T1000 (cell line): Measurements from ENCODE around the gene NAT9.

ENCODE experiments used
- DNase-seq: peaks from one replicate; lab custom pipeline; 2025; ENCODE audit warnings: mixed read lengths; lab: John Stamatoyannopoulos, UW

Gene NAT9

GRCh38 chr17:74805591-74805991 is 29.4 kb upstream of the NAT9 start:
- no peak for DNase-seq

DNA sequence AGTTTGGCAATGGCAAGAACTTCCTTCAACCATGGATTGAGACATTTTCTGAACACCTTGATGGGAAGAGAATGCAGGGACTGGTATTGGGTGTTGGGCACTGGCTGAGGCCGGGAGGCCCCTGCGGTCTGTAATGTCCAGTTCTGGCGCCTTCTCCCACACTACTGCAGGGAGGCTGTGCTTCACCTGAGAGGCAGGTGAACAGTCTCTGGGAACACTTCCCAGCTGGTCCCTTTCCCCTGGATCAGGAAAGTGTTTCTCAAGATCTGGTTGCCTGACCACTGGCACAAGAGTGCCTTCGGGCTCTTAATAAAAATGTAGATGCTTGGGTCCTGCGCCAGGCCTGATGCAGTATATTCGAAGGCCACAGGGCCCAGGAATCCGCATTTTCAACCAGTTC is 28.5 kb upstream of the NAT9 start:
- no peak for DNase-seq

- DNase-seq = no peak
Observed at GRCh38 chr17:74803971-74804370, 27.8 kb upstream of the NAT9 start.

DNA sequence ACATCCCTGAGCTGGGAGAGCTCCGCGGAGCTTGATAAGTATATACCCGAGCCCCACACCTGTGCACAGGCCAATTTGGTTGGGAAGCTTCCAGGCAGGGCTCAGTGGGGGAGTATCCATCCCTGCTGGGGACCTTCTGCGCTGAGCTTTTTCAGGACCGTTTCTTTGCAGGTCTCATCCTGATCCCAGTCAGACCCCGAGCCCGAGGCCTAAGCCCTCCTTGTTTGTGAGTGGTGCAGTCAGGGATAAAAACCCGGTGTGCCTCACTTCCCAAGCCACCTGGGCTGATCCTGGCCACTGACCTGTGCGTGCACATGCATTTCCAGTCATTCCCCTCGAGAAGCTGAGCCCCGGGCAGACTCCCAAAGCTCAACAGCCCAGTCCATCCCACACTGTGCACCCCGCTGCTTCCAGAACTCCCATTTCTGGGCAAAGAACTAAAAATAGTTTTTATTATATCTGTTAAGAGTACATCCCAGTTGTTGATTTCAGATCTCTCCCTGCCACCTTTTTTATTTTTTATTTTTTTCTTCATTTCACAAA is 27.3 kb upstream of the NAT9 start:
- no peak for DNase-seq

DNA sequence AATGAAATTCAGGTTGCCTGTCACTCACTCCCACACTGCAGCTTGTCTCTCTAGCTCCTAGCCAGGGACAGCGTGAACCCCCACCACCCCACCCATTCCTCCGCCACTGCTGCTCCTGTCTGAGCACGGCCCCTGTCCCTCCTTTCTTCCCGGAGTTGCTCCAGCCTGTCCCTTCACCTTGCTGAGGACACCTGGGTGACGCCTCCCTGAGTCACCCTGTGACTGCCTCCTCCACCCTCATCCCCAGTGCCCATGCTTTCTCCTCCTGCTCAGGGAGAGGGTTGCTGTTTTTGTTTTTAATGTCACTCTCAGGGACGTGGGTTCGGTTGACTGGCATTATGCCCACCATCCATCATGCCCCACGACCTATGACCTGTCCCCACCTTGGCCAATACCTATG is 25.8 kb upstream of the NAT9 start:
- no peak for DNase-seq

DNA sequence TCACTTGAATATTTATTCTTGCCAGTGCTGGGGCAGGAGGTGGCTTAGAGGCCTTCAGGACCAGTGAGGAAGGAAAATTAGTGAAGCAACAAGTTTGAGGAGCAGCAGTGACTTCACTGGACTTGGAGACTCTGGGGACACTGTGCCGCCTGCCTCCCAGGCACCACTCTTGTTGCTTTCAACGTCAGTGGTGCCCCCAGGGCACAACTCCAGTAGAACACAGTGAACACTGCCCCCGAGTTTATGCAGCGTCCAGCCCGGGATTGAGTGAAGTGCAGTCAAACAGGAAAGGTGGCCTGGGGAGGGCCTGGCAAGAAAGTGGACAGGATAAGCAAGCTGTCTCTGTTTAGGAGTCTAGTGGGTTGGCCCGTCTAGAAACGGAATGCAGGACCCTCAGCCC is 24.4 kb upstream of the NAT9 start:
- no peak for DNase-seq

DNA sequence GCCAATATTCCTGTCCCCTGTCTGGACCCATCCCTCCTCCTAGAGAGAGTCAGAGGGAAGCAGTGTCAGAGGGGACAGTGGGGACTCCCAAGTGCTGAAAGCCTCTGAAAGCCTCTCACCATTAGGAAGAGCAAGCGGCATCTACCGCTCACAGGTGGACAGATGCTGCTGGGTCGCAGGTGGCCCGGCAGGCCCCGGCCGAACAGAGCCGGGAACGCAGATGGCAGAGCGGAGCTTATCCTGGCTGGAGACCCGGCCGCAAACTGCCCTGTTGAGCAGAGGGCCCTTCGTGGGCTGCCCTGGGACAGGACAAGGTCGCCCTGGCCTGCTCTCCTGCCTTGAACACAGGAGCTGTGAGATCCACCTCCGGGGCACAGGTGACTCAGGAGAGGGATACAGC is 23.0 kb upstream of the NAT9 start:
- no peak for DNase-seq

- no peak for DNase-seq
Observed at GRCh38 chr17:74798239-74798707, 22.1 kb upstream of the NAT9 start.

GRCh38 chr17:74797824-74798223 is 21.7 kb upstream of the NAT9 start:
- no peak for DNase-seq

DNA sequence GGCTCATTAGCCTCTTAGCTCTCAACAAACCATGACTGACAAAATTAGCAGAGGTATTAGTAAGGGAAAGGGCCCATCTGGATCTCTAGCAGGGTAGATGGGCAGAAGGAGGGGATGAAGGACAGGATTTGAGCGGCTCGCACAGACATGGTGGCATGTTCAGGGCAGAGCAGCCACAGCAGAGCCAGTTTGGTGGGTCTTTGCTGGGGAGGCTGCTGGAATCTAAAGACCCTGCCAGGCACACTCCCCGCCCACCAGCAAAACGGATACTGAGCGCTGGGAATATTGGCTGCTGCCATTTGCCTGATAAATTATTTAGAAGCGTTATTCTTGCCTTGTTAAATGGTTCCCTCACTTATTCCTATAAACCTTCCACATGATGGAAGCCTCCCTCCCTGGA is 20.7 kb upstream of the NAT9 start:
- DNase-seq = no peak

- DNase-seq = no peak
Observed at GRCh38 chr17:74796211-74796610, 20.1 kb upstream of the NAT9 start.

DNA sequence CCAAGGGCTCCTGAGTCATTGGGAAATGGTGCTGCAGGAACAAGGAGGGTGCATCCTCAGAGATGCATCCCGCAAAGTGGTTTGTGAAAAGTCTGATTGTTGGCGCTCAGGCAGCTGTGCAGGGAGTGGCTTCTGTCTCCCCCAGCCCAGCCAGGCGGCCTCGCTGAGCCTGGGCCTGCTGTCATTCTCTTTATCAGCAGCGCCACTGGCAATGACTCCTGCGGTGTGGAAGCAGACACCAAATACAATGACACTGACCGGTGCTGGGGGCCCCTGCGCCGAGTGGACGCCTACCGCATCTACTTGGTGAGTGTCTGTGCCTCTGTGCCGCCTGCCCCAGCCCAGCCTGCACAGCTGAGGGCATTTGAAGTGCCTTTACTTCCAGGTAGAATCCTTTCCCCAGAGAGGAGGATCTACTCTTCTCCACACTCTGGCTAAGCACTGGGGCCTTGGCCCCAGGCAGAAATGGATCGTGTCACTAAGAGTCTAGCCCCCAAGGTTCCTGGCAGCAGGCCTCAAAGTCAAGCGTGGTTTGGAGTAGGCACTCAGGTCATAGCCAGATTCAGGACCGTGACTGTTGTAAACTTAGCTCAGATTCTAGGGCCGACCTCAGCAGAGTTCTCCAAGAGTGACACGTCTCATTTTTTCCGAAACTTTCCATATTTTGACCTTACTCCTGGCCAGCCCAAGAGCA is 19.3 kb upstream of the NAT9 start:
- DNase-seq = no peak

DNA sequence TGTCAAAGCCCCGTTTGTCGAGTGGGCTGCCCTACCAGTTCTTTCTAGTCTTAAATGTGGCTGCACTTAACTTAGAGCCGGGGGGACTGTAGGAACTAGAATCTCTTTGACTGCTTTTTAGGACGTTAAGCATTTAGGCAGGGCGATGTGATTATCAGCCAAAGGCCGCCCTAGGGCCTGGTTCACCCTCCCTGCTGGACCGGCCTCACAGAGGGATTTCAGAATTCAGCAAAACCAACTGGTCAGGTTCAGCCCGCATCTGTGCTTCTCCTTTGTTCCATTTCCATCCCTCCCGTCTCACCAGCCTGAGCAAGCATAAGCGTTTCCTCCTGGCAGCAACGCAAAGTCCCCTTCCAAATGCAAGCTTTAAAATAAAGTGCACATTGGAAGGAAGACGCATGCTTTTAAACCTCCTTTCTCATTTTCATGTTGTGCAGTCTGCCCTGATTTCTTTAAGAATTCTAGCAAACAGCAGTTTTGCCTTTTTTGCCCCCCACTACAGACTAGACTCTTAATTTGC is 16.5 kb upstream of the NAT9 start:
- DNase-seq = no peak

DNA sequence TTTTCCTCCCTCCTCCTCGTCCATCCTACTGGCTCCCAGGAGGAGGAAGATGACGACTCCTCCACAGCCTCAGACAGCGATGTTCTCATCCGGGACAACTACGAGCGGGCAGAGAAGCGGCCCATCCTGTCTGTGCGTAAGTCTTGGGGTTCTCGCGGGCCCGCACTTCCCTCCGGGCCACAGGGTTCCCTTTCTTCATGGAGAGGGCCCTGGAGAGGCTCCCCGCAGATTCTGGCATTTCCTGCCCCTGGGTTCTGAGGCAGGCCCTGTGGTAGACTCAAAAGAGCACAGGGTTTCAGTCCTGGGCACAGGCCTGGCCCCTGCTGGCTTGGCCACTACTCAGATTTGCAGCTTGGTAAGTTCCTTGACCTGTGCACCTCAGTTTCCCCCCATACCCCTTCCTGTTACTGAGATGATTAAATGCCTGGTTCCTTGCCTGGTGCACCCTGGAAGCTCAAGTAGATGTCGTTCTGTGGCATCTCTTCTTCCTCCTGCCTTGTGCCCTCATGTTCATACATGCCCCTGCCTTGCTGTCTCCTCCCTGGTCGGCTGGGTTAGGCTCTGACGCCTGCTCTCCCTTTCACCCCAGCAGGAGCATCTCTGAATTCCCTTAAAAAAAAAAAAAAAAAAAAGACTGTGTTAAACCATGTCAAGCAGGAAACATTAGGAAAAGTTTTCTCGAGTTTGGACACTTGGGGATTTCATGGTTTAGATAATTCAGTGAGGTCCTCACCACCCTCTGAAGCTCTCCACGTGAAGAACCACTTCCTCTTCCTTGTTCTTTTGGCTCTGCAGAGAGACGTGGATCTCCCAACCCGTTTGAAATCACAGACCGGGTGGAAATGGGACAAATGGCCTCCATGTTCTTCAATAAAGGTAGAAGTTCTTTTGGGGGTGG is 14.3 kb upstream of the NAT9 start:
- no peak for DNase-seq

DNA sequence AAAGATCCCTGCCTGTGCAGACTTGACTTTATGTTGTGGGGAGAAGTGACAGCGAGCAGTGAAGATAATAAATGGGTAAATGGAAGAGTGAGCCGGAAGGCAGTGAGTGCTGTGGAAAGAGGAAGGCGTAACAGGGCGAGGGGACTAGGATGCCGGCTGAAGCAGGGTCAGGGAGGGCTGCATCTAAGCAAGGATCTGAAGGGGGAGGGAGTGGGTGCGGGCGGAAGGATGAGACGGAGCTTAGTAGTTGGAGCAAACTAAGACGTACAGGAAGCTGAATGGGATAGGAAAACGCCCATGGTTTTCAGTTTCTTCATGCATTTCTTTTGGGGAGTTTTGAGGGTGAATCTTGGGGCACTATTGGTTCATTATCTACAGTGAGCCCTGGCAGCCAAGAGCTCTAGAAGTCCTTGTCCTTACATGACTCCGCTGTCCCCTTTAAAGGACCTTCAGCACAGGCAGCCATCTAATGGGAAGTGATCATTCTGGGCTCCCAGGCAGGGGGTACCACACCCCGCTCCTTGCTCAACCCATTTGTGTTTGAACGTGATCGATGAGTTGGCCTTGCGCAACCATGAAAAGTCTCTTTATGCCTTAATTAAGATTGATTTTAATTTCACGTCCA is 10.4 kb upstream of the NAT9 start:
- DNase-seq = no peak

DNA sequence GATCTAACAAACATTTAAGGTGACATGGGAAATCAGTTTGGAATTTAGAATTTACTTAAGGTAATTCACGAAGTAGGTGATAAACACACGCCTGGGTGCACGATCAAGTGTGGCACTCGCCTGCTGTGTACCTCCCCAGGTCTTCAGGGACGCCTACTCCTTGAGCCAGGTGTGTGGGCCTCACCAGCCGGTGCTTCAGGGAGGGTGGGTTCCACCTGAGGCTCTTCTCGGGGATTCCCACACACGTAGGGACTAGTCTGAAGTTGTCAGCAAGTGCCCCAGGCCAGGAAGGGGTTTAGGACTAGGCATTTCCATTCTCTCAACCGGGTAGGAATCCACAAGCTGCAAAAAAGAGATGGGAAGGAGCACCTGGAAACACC is 9.8 kb upstream of the NAT9 start:
- DNase-seq = no peak

DNA sequence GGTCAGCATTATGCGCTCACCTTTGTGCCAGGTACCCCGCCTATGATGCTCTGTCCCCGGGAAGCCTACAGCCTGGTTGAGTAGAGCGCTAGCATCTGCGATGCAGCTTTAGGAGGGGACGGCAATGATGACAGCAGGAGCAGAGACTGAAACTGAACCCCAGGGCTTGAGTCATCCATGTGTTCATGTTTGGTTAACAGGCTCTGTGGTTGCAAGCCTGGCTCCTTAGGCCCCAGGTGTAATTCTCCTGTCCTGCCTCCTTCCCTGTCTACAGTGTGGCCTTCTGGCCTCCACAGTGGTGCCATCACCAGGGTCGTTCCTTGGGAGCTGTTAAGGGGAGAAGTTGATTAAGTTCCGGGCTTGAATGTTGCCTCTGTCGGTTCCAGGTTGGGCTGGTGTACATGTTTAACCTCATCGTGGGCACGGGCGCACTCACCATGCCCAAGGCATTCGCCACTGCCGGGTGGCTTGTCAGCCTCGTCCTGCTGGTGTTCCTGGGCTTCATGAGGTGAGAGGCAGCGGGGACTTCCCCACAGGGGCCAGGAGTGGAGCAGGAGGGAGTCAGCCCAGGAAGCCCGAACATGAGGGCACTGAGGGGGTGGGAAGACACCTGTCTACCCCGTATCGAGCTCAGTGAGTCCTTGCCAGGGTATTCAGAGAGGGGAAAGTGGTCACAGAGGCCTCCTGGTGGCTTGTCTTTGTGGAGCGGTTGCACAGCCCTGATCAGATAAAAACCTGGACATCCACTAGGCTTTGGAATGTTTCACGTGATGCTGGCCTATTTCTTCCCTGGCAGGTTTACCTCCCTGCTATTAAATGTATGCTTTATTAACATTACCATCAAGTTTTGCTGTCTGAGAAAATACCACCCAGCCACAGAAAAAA is 9.2 kb upstream of the NAT9 start:
- no peak for DNase-seq

GRCh38 chr17:74784125-74784810 is 8.1 kb upstream of the NAT9 start:
- no peak for DNase-seq

- DNase-seq = no peak
Observed at GRCh38 chr17:74782571-74782970, 6.4 kb upstream of the NAT9 start.

- DNase-seq = no peak
Observed at GRCh38 chr17:74780443-74781238, 4.5 kb upstream of the NAT9 start.
